NCI-H69 (cell line): Measurements from ENCODE around the gene PRKAR1B.
"Not testable (repeated sequence)": the region's sequence is repeated elsewhere in the genome, so short reads cannot be mapped to it uniquely, and the experiment has no call there.

Experiments used
- DNase-seq: peaks from one replicate; lab custom pipeline; 2025; lab: John Stamatoyannopoulos, UW

Gene PRKAR1B

DNA sequence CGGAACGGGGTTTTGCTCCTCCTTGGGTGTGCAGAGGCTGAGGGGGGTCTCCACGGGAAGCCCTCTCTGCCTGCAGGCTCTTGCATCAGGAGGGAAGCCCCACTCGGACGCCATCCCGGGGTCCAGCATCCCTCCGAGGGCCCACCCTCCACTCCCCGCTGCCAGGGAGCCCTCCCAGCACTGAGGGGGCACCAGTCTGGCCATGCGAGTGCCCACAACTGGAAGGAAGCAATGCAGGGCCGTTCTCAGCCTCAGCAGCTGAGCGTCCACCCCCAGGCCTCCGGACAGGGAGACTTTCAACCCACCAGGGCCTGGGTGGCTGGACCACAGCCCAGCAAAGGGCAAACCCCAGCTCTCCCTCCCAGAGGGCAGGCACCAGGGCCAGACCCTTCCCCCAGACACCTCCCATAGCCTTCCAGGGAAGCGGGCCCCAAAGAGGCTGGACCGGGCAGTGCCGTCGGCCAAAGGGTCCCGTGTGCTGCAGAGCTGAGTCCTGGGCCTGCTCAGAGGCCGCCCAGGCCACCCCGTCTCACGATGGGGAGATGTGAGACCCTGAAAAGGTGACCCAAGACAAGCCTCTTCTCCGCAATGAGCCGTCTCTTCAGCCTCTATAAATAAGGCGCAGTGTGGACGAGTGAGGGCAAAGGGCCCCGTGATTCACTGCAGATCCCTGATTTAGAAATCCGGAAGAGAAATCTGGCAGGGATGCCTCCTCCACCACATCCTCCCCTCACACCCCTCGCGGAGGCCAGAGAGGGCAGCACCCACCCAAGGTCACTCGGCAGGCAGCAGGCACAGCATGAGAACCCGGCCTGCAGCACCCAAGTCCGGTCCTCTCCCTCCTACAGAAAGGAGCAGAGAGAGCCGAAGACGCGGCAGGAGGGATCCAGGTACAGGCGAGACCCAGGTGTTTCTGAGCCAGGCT lies 82.4 kb downstream of the PRKAR1B start:
- DNase-seq: no peak

DNA sequence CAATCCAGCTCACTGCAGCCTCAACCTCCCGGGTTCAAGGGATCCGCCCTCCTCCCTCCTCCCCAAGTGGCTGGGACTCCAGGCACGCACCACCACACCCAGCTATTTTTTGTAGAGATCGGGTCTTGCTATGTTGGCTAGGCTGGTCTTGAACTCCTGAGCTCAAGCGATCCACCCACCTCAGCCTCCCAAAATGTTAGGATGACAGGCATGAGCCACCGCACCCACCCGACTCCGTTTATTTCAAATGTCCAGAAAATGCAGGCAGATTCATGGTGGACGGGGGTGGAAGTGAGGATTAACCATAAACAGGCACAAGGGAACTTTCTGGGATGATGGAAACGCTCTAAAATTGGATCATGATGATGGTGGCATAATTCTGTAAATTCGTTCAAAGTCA lies 85.1 kb downstream of the PRKAR1B start:
- DNase-seq: no peak

DNA sequence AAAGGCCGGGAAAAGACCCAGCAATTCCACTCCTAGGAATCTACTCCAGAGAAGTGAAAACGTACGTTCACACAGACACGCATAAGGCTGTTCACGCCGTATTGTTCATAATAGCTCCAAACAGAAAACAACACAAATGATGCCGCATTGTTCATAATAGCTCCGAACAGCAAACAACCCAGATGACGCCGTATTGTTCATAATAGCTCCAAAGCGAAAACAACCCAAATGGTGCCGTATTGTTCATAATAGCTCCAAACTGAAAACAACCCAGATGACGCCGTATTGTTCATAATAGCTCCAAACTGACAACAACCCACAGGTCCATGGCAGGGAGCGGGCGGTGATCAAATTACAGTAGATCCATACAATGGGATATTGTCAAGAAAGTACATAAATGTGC lies 85.8 kb downstream of the PRKAR1B start:
- DNase-seq: peak; percentile 91

DNA sequence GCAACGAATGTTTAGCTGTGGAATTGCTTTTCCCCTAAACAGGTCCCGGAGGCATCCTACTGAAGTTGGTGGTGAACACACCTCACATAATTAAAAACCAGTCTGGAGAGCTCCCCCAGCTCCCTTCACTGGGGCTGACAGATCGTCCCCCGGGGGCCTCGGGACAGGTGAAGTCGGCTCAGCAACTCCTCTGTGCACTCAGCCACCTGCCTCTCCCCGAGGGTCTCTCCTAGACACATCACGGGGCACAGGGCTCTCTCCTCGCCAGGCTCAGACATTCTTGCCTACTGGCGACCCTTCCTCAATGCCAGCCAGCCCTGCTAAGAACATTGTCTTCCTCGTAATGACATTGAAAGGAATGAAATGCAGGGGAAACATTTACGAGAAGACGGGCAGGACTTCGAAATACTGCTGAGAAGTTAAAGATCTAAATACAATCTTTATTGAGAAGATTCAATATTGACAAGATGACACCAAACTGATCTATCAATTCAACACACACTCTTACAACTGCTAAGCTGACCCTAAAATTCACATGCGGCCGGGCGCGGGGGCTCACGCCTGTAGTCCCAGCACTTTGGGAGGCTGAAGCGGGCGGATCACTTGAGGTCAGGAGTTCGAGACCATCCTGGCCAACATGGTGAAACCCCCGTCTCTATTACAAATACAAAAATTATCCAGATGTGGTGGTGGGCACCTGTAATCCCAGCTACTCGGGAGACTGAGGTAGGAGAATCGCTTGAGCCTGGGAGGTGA lies 88.6 kb downstream of the PRKAR1B start:
- no peak for DNase-seq

DNA sequence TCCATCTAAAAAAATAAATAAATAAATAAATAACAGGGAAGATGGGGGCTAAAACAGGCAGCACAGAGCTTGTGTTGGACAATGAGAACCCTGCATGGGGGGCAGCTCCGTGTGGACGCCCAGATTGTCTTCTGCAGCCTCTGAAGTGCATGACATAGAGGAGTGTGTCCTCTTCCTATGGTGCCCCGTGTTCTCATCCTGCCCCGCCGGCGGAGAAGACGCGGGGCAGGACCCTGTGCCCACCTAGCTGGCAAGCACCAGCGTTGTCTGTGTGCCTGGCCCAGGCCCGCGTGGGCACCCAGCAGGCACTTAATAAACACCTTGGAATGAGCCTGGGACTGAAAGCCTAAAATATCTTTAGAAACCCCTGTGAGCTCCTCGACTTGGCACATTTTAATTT lies 89.3 kb downstream of the PRKAR1B start:
- no peak for DNase-seq

DNA sequence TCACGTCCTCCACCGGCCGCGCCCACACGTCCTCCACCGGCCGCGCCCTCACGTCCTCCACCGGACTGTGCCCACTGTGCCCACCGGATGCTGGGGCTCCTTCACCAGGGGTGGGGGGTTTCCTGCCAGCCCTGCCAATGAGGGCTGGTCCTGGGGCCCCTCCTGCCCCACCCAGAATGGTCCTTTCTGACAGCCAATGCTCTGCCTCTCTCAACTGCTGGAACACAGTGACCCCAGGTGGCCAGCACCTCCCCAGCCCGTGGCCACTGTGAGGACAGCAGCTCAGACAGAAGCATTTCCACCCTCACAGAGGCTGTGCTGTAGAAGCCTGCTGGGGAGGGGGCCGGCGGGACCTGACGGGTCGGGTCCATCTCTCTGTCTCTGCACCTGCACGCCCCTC lies 90.7 kb downstream of the PRKAR1B start:
- no peak for DNase-seq

DNA sequence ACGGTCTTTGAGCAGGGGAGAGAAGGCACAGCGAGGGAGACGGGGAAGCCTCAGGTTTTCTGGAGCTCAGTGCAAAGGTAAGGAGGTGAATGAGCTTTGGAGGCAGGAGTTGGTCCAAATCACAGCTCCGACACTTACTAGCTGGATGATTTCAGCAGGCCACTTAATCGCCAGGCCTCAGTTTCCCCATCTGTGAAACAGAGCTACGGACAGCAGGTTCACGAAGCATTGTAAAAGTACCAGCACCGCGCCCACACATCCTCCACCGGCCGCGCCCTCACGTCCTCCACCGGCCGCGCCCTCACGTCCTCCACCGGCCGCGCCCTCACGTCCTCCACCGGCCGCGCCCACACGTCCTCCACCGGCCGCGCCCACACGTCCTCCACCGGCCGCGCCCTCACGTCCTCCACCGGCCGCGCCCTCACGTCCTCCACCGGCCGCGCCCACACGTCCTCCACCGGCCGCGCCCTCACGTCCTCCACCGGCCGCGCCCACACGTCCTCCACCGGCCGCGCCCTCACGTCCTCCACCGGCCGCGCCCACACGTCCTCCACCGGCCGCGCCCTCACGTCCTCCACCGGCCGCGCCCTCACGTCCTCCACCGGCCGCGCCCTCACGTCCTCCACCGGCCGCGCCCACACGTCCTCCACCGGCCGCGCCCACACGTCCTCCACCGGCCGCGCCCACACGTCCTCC lies 91.2 kb downstream of the PRKAR1B start:
- not testable (repeated sequence) for DNase-seq

DNA sequence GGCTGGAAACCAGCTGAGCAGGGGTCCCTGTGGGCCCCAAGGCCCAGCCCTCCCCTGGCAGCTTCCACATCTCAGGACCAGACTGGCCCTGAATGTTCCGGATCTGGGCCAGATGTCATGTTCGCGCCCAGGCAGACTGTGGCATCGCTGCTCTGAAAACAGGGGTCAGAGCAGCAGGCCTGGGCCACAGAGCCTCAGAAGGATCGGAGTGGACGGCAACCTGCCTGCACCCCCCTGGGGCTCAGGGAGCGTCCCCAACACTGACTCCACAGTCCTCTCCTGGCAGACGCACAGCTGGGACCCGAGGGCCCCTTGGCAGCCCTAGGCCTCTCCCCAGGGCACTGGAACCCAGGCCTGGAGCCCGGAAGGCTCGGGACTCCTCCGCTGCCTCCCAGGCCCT lies 91.9 kb downstream of the PRKAR1B start:
- DNase-seq: no peak

DNA sequence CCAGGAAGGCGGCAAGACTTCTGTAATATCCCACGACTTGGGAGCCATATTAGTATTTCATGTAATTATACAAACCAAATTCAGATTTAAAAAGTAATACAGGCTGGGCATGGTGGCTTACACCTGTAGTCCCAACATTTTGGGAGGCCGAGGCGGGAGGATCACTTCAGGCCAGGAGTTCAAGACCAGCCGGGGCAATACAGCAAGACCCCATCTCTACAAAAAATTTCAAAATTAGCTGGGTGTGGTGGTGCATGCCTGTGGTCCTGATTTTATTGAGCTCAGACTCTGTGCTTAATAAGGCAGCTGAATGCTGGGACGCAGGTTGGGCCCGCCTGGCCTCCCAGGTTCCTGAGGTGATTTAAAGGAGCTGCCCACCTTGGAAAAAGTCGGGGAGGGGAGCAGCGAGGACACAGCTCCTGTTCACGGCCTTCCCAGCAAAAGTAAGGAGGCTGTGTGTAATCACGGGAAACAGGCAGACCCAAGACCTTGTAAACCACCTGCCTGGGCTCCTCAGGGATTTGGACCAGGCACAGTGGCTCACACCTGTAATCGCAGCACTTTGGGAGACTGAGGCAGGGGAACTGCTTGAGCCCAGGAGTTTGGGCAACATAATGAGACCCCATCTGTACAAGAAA lies 93.6 kb downstream of the PRKAR1B start:
- no peak for DNase-seq

DNA sequence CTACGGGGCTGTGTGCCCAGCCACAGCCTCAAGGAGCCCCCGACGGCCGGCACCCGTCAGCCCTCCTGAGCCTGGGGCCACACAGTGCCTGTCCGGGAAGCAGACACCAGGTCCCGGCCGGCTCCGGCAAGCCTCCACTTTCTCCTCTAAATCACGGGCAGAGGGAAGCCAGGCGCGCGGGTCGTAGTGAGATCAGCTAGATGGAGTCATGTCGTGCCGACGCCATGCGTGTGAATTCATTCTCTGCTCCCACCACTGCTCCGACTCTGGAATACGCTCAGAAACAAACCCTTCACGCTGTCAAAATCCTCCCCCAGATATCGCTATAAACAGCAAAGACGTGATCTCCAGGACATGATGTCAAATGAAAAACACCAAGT lies 94.3 kb downstream of the PRKAR1B start:
- no peak for DNase-seq

DNA sequence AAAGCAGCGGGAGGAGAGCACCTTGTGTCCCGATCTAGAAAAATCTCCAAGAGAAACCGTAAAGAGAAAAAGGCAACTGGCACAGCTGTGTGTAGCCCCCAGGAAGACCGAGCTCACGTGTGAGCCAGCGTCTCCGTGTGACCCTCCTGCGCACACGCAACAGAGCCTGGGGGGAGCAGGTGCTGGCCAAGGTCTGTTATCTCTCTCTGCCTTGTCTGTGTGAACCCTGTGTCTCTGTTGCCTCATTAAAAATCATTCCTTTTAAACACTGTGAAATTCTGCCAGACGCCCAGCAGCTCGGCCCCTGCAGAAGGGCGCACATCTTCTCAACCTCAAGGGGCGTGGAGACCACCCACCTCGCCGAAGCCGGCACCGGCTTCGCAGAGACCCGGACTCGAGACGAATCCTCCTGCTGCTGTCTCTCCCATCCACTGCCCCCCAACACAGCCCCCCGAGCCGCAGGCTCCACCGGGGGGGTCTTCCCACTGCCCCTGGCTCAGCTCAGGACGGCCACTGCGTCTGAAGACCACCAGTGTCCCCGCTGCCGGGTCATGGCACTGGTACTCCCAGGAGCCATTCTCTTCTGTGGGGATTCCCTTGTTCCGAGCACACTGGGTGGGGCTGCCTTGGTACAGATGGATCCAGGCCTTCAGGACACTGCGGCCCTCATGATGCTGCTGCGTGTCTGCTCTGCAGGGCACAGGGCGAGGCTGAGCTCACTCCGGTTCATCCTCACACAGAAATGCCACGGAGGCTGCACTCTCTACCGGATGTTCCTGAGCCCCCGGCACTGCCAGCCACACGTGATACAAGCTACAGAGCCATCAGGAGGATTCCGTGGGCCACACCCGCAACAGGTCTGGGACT lies 94.9 kb downstream of the PRKAR1B start:
- DNase-seq: no peak

DNA sequence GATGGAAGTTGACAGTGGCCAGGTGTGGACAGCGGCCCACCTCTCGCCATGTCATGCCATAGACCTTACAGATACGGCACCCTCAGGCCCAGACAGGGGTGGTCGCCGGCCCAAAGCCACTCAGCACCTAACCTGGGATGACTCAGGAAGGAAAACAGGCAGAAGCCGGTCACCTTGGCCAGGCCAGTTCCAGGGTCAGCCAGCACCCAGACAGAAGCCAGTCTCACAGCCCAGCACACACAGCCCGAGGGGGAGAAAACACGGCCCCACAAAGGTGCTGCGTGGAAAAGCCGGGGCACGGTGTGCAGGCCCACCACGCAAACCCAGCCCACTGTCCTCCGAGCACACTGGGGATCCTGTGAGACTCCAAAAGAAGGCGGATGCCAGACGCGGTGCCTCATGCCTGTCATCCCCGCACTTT lies 95.8 kb downstream of the PRKAR1B start:
- DNase-seq: no peak

DNA sequence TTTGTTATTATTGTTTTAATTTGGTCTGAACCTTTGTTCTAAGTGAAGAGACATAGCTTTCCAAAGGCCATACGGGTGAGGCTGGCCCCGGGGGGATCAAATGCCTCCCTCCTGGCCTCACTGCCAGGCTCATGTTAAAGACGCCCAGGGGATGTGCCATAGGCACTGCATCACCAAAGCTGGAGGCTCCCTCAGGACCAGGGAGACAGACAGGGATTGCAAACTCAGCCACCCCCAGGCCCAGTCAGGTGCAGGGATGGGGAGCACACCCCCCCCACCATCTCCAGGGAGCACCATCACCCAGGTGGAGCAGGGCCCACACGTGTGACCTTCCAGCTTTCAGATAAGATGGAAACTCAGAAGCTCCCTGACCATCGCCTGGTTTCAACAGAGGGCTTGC lies 96.5 kb downstream of the PRKAR1B start:
- no peak for DNase-seq

DNA sequence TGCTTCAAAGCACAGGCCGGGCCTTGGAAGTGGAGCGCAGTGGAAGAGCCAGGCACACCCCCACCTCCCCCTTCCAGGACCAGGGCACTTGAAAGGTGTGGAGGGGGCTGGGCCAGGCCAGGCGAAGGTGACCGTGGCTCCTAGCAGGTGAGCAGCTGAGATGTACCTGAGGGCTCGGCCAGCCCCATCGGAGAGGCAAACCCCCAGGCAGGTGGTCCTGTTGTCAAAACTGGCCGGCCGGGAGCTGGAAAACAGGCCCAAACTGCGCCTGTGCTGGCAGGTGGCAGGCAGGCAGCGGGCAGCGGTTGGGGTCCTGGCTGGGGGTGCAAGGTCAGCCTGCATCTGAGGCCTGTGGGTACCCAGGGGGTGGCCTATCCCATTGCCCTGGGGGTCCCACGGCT lies 97.0 kb downstream of the PRKAR1B start:
- DNase-seq: no peak

DNA sequence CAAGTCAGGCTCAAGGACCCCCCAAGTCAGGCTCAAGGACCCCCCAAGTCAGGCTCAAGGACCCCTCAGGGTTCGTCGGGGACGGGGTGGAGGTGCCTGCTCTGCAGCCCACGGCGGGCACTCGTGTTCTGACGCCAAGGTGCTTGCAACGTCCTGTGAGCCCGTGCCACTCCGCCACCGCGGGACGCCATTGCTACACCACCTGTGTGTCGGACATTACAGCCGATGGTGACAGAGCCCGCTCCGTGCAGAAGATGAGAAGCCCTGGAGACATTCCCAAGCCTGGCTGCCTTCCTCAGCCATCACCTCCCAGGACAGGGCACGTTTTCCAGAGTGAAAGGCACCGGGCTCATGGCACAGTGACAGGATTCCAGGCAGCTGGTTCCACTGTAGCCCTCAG lies 98.3 kb downstream of the PRKAR1B start:
- DNase-seq: no peak

DNA sequence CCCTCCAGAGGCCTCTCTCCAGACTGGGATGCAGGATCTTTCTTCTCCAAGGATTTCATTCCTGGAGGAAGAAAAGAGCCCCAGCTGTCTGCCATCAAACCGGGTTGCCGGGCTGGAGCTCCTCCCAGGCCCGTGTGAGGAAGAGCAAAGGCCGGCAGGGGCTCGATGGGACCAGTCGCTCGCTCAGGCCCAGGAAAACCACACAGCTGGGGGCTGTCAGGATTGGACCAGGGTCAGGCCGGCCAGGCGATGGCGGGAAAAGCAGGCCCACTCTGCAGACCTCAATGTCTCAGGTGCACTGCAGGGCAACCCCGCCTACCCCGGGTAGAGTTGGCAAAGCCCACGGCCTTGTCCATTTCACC lies 98.7 kb downstream of the PRKAR1B start:
- no peak for DNase-seq

DNA sequence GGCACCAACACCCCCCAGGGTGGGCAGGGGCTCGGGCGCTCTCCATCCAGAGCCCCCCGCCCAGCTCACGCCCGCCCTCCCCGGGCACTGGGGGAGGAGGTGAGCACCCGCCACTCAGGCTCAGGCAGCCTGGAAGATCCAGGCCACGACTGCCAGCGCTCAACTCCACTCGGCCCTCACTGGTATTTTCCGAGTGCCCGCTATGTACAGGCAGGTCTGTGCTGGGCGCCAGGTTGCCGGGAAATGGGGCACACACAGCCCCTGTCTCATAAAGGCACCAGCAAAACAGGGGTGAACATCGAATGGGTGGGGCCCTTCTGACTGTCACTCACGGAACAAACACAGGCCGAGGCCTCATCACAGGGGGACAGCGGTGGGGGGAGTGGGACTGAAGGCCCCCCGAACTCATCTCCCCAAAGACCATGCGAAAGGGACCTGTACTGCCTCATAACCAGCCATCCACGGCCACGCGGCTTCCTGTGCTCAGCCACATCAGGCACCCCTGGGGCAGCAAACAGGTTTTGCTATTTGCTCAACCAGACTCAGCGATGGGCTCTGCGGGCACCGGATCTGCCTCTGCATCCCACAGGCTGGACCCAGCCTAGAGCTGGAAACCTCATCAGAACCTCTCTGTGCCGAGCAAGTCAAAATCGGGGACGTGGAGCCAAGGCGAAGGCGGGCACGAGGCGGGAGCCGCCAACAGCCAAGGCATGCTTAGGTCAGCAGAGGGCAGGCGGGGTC lies 99.2 kb downstream of the PRKAR1B start:
- no peak for DNase-seq

DNA sequence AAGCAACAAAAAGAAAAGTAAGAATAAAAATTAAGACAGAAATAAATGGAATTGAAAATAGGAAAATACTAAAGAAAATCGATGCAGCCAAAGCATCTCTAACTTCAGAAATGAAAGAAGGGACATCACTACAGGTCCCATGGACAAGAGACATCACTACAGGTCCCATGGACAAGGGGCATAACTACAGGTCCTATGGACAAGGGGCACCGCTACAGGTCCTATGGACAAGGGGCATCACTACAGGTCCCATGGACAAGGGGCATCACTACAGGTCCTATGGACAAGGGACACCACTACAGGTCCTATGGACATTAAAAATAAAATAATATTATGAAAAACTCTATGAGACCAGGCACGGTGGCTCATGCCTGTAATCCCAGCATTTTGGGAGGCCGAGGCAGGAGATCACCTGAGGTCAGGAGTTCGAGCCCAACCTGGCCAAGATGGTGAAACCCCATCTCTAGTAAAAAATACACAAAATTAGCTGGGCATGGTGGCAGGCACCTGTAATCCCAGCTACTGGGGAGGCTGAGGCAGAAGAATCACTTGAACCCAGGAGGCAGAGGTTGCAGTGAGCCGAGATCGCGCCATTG lies 101.6 kb downstream of the PRKAR1B start:
- DNase-seq: no peak

DNA sequence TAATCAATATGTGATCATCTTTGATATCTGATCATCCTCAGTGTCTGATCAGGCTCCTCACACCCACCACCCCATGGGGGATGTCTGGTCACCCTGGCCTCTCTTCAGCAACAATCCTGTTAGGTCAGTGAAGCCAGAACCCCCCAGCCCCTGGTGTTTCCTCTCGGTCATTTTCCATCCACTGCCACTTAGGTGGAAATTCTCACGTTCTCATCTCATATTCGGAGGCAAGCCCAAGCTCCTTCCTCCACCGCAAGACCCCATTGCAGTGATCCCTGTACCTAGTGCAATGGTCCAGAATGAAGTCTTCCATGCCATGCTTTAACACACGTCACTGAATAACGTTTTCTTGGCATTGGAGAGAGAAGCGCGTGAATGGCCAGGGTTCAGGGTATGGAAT lies 103.6 kb downstream of the PRKAR1B start:
- no peak for DNase-seq

DNA sequence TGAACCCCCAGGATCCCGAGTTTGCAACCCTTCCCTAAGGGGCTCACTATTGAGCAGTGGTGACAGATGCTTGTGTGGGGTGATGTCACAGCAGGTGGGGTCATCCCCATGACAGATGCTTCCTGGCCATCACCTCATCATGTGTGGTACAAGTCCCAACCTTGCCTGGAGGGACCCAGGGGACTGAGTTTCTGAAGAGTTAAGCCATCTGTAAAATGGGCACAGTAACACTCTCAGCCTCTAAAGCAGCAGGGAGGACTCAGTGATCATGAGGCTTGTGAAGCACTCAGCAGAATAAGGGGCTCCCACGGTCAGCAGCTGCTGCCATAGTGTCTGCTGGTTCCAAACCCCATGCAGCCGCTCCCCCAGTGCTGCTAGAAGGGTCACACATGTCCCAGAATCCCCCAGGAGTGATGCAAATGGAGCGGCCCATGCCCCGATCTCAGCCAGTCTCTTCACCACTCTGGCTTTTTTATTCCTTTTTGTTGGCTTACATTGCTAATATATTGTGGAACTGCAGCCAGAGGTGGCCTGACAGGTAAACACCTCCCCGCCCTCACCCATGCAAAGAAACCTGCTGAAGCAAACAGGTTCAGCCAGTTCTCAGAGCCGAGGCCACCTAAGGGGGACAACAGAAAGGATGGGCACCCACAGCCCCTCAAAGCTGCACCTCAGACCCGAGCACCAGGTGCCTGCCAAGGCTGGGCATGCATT lies 105.4 kb downstream of the PRKAR1B start:
- DNase-seq: no peak
